Stimulated activated effector memory CD8-positive, alpha-beta T cell treated with anti-CD3 and anti-CD28 coated beads, Interleukin-12 subunit alpha, Interleukin-12 subunit beta, amount 100 ng/mL, for 72 hours (primary cell): Measurements from ENCODE around the gene GALNT2.
A peak's percentile ranks its signal among the peaks of the same experiment; 100 is the strongest.

Experiments
- ATAC-seq: fragments of 150-1000 bp; cut with Tn5 transposase; 2 replicates; pipeline ENCODE4 v1.10.0; 2021
- DNase-seq, 2 donors: peaks; one replicate each; pipeline ENCODE4 v3.0.0; 2021 to 2022; ENCODE audit warnings: low spot score in 2 of 2
- H3K27ac Mint-ChIP-seq: one replicate; pipeline ENCODE4 v1.8.0; 2022; ENCODE audit warnings: mild to moderate bottlenecking, mixed read lengths
- H3K36me3 Mint-ChIP-seq: one replicate; pipeline ENCODE4 v1.8.0; 2022; ENCODE audit warnings: mild to moderate bottlenecking, mixed read lengths
- H3K4me1 Mint-ChIP-seq: one replicate; pipeline ENCODE4 v1.8.0; 2022; ENCODE audit warnings: mixed read lengths
- H3K4me3 Mint-ChIP-seq: one replicate; pipeline ENCODE4 v1.8.0; 2022; ENCODE audit warnings: mild to moderate bottlenecking, mixed read lengths
- H3K9me3 Mint-ChIP-seq: one replicate; pipeline ENCODE4 v1.8.0; 2022; ENCODE audit warnings: mixed read lengths

Gene GALNT2

DNA sequence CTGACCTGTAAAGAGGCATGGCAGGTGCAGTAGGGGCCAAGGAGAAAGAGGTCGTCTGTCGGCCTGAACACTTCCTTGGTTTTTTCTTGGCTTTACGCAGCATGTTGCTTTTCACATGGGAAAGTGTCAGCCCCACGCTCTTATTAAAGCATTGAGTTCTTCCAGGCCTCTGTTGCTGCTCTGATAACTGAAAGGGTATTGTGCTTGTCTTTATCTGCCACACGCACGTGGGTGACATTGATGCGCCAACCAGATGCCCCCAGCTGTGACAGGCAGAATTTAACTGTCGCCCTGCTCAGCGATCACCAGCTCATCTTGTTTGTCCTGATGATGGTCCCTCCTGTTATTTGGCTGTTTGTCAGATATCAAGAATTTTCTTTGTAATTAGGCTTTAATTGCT lies 76.5 kb downstream of the GALNT2 start:
- H3K9me3 Mint-ChIP-seq = no peaks in the 10 kb centered on the region
- ATAC-seq (no peak), DNase-seq (no peak)
- H3K4me3 Mint-ChIP-seq = no peak overlapping the region
- no peak overlapping the region for H3K27ac Mint-ChIP-seq
- peaks cover 65% of the 10 kb centered on the region for H3K4me1 Mint-ChIP-seq
- peaks cover 5% of the 10 kb centered on the region for H3K36me3 Mint-ChIP-seq

DNA sequence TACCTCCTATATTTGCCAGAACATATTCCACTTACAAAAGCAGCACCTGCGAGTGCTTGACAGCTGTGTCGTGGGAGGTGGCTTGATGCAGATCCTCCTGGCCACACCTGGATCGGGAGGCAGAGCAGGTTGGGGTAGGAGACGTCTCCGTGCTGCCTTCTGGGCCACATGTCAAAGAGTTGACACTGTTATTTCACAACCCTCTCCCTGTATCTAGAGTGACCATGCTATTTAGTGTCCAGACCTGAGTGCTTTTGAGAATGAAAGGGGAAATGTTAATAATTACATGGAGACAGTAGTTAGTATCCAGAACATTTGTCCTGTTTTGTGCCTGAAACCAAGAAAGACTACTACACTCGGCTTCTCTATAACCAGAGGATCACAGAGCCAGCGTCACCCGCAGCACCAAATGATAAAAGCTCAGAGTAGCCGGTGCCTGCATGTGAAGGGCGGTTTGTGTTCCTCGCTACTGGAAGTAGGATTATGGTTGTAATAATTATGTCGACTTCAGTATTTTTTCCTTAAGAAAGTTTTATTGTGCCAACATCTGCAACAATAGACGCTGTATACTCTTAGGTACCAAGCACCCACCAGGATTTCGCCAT lies 77.1 kb downstream of the GALNT2 start:
- DNase-seq (no peak), ATAC-seq (no peak)
- no peak overlapping the region for H3K27ac Mint-ChIP-seq
- no peak overlapping the region for H3K4me3 Mint-ChIP-seq
- H3K9me3 Mint-ChIP-seq = no peaks in the 10 kb centered on the region
- H3K4me1 Mint-ChIP-seq = peaks cover 68% of the 10 kb centered on the region
- H3K36me3 Mint-ChIP-seq = peaks cover 5% of the 10 kb centered on the region

DNA sequence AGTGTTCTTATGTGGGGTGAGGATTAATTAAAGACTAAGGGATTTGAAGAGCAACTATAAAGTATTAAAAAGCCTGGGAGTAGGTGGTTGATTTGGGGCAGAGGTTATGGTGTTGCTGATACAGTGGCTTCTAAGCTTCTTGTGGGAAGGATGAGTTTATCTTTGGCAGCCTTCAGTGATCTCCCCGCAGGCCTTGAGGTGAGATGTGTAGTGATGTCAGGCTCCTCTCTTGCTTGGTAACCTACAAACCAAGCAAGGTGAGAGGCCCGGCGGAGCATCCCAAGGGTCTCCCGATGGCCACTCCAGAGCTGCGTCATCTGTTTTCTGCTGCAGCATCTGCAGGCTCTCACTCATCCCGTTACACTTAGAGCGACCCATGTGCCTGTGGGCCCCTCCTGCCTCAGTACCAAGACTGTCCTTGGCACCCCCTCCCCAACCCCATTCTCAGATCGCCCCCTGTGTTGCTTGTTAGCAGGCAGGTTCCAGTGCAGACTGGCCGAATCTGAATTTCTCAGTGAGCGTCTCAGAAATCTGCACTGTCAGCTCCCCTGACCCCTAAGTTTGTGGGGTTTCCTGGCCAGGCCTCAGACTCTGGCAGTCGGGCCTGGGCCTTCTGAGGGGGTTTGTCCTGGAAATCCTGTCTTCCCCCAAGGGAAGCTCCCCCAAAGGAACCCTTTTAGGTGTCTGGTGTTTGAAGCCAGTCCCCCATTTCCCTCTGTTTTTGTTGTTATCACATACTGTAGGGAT lies 77.9 kb downstream of the GALNT2 start:
- Mint-ChIP-seq H3K36me3 (peaks cover 5% of the 10 kb centered on the region), H3K4me3 (no peak overlapping the region), H3K9me3 (no peaks in the 10 kb centered on the region), H3K27ac (peak overlapping the region; percentile 40), H3K4me1 (peaks cover 66% of the 10 kb centered on the region)
- DNase-seq (no peak), ATAC-seq (no peak)

DNA sequence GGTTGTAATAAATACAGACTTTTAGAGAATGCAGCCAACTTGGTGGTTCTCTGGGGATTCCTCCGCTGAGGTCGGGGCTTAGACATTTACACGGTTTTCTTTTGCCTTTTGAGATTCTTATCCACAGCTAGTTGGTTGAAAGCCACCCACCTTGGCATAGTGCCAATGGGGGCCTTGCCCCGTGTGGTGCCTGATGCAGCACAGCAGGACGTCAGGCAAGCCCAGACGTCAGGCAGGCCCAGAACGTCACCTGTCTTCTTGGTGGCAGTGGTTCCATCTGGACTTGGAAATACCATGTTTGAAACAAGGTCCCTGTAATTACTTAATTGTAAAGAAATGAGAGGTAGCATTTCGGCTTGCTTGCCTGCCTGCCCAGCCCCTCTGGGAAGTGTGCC lies 78.5 kb downstream of the GALNT2 start:
- H3K9me3 Mint-ChIP-seq = no peaks in the 10 kb centered on the region
- peaks cover 63% of the 10 kb centered on the region for H3K4me1 Mint-ChIP-seq
- DNase-seq (no peak), ATAC-seq (no peak)
- H3K36me3 Mint-ChIP-seq = peaks cover 3% of the 10 kb centered on the region
- H3K4me3 Mint-ChIP-seq = no peak overlapping the region
- peak overlapping the region; percentile 40 for H3K27ac Mint-ChIP-seq

DNA sequence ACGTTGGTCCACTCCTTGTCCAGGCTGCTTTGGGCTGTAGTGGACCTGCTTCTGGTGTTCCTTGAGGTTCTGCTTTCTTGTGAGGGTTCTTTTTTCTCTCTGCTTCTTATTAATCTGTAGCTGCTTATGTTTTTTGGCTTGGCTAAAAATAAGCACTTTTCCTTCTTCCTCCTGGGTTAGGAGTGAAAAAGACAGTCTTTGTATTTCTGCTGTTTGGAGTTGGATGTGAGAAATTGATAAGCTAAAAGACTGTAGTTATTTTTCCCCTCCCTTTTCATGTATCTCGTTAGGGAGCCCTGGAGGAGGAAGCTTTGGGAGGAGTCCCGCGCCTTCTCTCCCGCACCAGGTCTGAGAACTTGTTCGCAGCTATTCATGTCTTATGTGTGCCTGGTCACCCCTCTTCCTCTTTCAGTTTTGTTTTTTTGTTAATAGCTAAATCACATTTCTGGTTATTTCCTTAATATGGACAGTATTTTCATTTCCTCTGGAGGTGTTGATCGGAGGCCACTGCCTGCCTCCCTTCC lies 79.0 kb downstream of the GALNT2 start:
- no peak overlapping the region for H3K4me3 Mint-ChIP-seq
- peak overlapping the region; percentile 40 for H3K27ac Mint-ChIP-seq
- DNase-seq = no peak
- H3K9me3 Mint-ChIP-seq = no peaks in the 10 kb centered on the region
- H3K4me1 Mint-ChIP-seq = peaks cover 58% of the 10 kb centered on the region
- no peaks in the 10 kb centered on the region for H3K36me3 Mint-ChIP-seq
- ATAC-seq = no peak

GRCh38 chr1:230146709-230147108 lies 79.7 kb downstream of the GALNT2 start:
- no peak overlapping the region for H3K27ac Mint-ChIP-seq
- no peak overlapping the region for H3K4me3 Mint-ChIP-seq
- ATAC-seq (no peak), DNase-seq (no peak)
- H3K36me3 Mint-ChIP-seq = no peaks in the 10 kb centered on the region
- peaks cover 54% of the 10 kb centered on the region for H3K4me1 Mint-ChIP-seq
- no peaks in the 10 kb centered on the region for H3K9me3 Mint-ChIP-seq

- Mint-ChIP-seq H3K36me3 (no peaks in the 10 kb centered on the region), H3K27ac (no peak overlapping the region), H3K4me3 (no peak overlapping the region), H3K9me3 (no peaks in the 10 kb centered on the region), H3K4me1 (peaks cover 54% of the 10 kb centered on the region)
- no peak for ATAC-seq
- DNase-seq = no peak
These were observed 80.5 kb downstream of the GALNT2 start for GRCh38 chr1:230147253-230148125.

DNA sequence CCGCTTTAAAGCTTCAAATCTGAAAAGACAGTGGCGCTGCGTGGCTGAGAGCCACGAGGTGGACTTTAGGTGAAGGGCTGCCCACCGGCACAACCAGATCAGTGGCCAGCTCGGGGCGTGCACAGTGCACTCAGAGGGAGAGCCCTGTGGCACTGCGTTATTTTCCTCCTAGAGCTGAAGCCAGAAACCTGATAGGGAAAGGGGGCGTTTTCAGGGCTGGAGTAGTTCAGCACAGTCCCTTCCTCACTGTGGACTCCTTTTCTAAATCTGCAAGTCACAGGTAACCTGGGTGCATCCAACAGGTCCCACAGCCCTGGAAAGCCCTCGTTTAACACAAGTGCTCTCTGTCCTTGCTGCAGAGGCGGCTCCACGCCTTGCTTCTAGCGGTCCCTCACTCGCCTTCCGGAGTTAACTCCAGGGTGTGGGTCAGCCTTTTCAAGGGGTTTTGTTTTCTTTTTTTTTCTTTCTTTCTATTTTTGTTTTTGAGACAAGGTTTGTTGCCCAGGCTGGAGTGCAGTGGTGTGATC lies 81.2 kb downstream of the GALNT2 start:
- Mint-ChIP-seq H3K4me3 (no peak overlapping the region), H3K36me3 (no peaks in the 10 kb centered on the region), H3K4me1 (peaks cover 48% of the 10 kb centered on the region), H3K9me3 (no peaks in the 10 kb centered on the region), H3K27ac (no peak overlapping the region)
- no peak for DNase-seq
- no peak for ATAC-seq

- no peak overlapping the region for H3K27ac Mint-ChIP-seq
- H3K4me1 Mint-ChIP-seq = peaks cover 48% of the 10 kb centered on the region
- no peaks in the 10 kb centered on the region for H3K9me3 Mint-ChIP-seq
These were observed 81.9 kb downstream of the GALNT2 start for GRCh38 chr1:230148768-230149469.

DNA sequence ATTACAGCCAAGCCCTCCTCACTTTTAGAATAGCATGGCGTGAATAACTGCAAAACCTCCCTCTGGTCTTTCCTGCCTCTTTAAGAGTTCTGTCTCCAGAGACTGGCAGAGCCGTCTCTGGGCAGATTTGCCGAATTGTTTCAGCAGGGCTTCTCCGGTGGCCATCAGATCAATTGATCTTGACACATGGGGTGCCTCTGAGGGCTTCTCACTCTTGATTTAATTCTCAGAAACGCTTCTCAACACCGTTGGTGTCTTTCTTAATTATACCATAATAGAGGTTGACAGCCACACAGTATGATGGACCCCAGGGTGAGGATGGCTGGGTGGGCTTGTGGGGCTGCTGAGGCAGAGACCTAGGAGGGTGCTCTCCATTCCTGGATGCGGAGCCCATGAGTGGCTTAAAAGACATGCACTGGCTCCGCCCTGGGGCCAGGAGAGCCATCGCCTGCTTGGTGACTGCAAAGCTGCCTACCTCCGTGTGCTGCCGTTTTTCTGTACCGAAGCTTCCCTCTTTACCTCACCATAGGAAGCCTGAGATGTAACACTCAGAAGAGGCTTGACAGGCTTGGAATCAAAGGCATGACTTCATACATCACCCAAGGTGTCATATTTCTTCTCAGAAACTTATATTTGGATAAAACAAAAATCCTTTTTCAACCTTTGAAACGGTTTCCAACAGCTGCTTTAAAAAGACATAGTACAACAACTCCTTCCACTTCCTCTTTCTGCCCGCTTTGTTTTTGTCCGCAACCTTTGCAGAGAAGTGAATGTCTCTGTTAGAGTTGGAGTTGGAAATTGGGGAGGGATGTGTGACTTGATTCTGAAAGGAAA lies 82.9 kb downstream of the GALNT2 start:
- no peak for ATAC-seq

More at GRCh38 chr1:230148768-230149469, 81.9 kb downstream of the GALNT2 start:
- H3K36me3 Mint-ChIP-seq = no peaks in the 10 kb centered on the region
- no peak for DNase-seq
- ATAC-seq = no peak
- H3K4me3 Mint-ChIP-seq = no peak overlapping the region

DNA sequence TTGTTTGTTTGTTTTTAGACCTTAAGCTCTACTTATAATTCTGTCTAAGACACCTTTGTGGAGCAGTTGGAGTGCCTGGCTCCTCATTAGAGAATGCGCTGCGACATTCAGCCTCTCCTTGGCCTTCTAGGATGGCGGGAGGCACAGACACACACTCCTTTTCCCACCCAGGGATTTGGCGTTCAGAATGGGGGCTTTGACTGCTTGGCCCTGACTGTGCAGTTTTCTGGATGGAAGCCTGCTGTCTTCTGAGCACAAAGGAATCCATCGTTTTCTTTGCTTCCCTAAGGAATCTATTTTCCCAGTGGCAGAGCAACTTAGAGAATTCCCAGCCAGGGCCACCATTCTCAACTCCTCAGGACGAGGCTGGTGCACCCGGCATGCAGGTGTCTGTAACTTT lies 83.6 kb downstream of the GALNT2 start:
- Mint-ChIP-seq H3K4me3 (no peak overlapping the region), H3K36me3 (no peaks in the 10 kb centered on the region), H3K9me3 (no peaks in the 10 kb centered on the region), H3K27ac (no peak overlapping the region), H3K4me1 (peaks cover 41% of the 10 kb centered on the region)
- DNase-seq = no peak
- ATAC-seq = no peak

More for the DNA sequence above, 82.9 kb downstream of the GALNT2 start:
- Mint-ChIP-seq H3K4me3 (no peak overlapping the region), H3K36me3 (no peaks in the 10 kb centered on the region), H3K27ac (no peak overlapping the region), H3K4me1 (peaks cover 40% of the 10 kb centered on the region), H3K9me3 (no peaks in the 10 kb centered on the region)
- DNase-seq = no peak

DNA sequence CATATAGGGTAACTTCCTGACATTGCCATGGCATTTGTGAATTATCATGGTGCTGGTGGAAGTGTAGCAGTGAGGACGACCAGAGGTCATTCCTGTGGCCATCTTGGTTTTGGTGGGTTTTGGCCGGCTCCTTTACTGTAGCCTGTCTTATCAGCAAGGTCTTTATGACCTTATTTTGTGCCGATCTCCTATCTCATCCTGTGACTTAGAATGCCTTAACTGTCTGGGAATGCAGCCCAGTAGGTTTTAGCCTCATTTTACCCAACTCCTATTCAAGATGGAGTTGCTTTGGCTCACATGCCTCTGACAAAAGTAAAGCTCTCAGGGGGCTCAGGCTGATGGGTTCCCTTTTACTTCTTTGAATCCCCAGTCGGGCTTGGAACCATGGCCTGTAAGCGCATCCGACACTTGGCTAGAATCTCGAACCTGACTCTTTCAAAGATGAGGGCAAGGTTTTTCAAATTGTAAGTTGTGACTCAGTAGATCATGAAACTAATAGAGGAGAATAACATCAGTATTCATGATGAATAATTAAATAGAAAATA lies 85.0 kb downstream of the GALNT2 start:
- Mint-ChIP-seq H3K9me3 (no peaks in the 10 kb centered on the region), H3K4me3 (no peak overlapping the region), H3K4me1 (peaks cover 34% of the 10 kb centered on the region), H3K36me3 (no peaks in the 10 kb centered on the region), H3K27ac (no peak overlapping the region)
- no peak for ATAC-seq
- DNase-seq = no peak

- no peak for ATAC-seq
- Mint-ChIP-seq H3K9me3 (no peaks in the 10 kb centered on the region), H3K27ac (no peak overlapping the region), H3K4me1 (peaks cover 31% of the 10 kb centered on the region), H3K36me3 (no peaks in the 10 kb centered on the region), H3K4me3 (no peak overlapping the region)
- no peak for DNase-seq
These were observed 86.0 kb downstream of the GALNT2 start for GRCh38 chr1:230152999-230153398.
